Loucy (cell line): ENCODE measurements around the gene BACH2.
A peak's percentile ranks its signal among the peaks of the same experiment; 100 is the strongest.
"Not testable (repeated sequence)": the region's sequence is repeated elsewhere in the genome, so short reads cannot be mapped to it uniquely, and the experiment has no call there.

Experiments
- H2AFZ ChIP-seq: fragments of 200-600 bp; sonication (generic); 2 replicates; pipeline ENCODE4 v1.6.0; 2016; ENCODE audit warnings: antibody characterized with exemption, mild to moderate bottlenecking, low read length, moderate library complexity
- H3F3A ChIP-seq: fragments of 200-600 bp; 2 replicates; pipeline ENCODE4 v1.6.0; 2016; ENCODE audit warnings: antibody characterized with exemption, low read depth, mild to moderate bottlenecking
- H3K27me3 ChIP-seq: fragments of 200-600 bp; sonication (generic); 2 replicates; pipeline ENCODE4 v1.6.1; 2014; ENCODE audit warnings: low read length, mild to moderate bottlenecking; ENCODE audit not compliant: insufficient read depth, poor library complexity, severe bottlenecking
- H3K36me3 ChIP-seq: fragments of 200-600 bp; sonication (generic); 2 replicates; pipeline ENCODE4 v1.6.1; 2016; ENCODE audit warnings: low read length; ENCODE audit not compliant: insufficient read depth
- H3K4me1 ChIP-seq: fragments of 200-600 bp; sonication (generic); 2 replicates; pipeline ENCODE4 v1.5.1; 2014; ENCODE audit warnings: low read length, mild to moderate bottlenecking; ENCODE audit not compliant: insufficient read depth, poor library complexity, severe bottlenecking
- H3K4me2 ChIP-seq: fragments of 200-600 bp; sonication (generic); 2 replicates; pipeline ENCODE4 v1.6.0; 2014; ENCODE audit warnings: antibody characterized with exemption, low read length, low read depth, mild to moderate bottlenecking; ENCODE audit not compliant: poor library complexity, severe bottlenecking
- H3K4me3 ChIP-seq: fragments of 200-600 bp; sonication (generic); 2 replicates; pipeline ENCODE4 v1.5.1; 2014; ENCODE audit warnings: low read length, mild to moderate bottlenecking, mixed read lengths; ENCODE audit not compliant: poor library complexity, severe bottlenecking
- H3K79me2 ChIP-seq: fragments of 200-600 bp; sonication (generic); 2 replicates; pipeline ENCODE4 v1.6.1; 2014; ENCODE audit warnings: low read length; ENCODE audit not compliant: insufficient read depth
- H3K9ac ChIP-seq: fragments of 200-600 bp; sonication (generic); 2 replicates; pipeline ENCODE4 v1.6.0; 2014; ENCODE audit warnings: mild to moderate bottlenecking, low read depth, low read length, moderate library complexity; ENCODE audit not compliant: poor library complexity, severe bottlenecking
- H3K9me2 ChIP-seq: fragments of 200-600 bp; sonication (generic); replicated peaks from 2 replicates; pipeline ENCODE4 v1.6.1; 2016; ENCODE audit warnings: low read depth, low read length, mixed read lengths
- H3K9me3 ChIP-seq: fragments of 200-600 bp; sonication (generic); 2 replicates; pipeline ENCODE4 v1.6.1; 2014; ENCODE audit warnings: mild to moderate bottlenecking, antibody characterized with exemption, low read length, low read depth; ENCODE audit not compliant: insufficient read depth
- H4K20me1 ChIP-seq: fragments of 200-600 bp; sonication (generic); 2 replicates; pipeline ENCODE4 v1.6.0; 2014; ENCODE audit warnings: antibody characterized with exemption, low read length, mild to moderate bottlenecking; ENCODE audit not compliant: insufficient read depth, poor library complexity, severe bottlenecking
- CTCF ChIP-seq: fragments of 200-600 bp; sonication (generic); conservative IDR thresholded peaks from 2 replicates; pipeline ENCODE4 v1.5.1; 2014; ENCODE audit warnings: mild to moderate bottlenecking, antibody characterized with exemption, low read length
- EZH2phosphoT487 ChIP-seq: fragments of 200-600 bp; IDR thresholded peaks from 2 replicates; pipeline ENCODE4 v1.6.1; 2018; ENCODE audit warnings: antibody characterized with exemption, mild to moderate bottlenecking, moderate library complexity, borderline replicate concordance

The BACH2 gene

GRCh38 chr6:90119618-90120017 is 177.0 kb downstream of the BACH2 start:
- Histone ChIP-seq H3K79me2 (peaks cover 15% of the 10 kb centered on the region; the same call in 1 of the 2 replicates), H3K27me3 (no peaks in the 10 kb centered on the region), H3K4me1 (peaks cover 30% of the 10 kb centered on the region), H4K20me1 (peaks cover 4% of the 10 kb centered on the region), H3K9me2 (no peaks in the 10 kb centered on the region), H3F3A (no peaks in the 10 kb centered on the region), H3K9me3 (no peaks in the 10 kb centered on the region), H3K4me3 (no peak overlapping the region), H2AFZ (no peak overlapping the region), H3K9ac (no peak overlapping the region), H3K36me3 (no peaks in the 10 kb centered on the region), H3K4me2 (no peak overlapping the region)
- TF ChIP-seq CTCF (no peak), EZH2phosphoT487 (no peak)

DNA sequence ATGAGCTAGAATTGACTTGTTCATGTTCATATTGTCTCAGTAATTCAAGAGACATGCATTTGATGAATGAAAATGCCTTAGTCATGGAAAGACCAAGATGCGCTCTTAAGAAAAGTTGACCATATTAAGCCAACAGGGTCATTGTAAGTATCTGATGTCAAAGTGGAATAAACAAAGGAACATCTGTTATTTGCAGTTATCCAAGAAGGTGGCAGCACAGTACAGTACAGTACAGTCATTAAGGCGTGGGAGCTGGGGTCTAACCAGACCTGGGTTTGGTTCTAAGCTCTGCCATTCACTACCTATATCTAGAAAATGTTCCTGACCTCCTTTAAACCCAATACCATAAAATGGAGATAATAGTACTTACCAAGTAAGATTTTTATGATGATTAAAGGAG is 178.1 kb downstream of the BACH2 start:
- no peak overlapping the region for H3K9ac ChIP-seq
- no peak for TF ChIP-seq EZH2phosphoT487
- TF ChIP-seq CTCF, result peak; percentile 56
- no peaks in the 10 kb centered on the region for H3K36me3 ChIP-seq
- peaks cover 30% of the 10 kb centered on the region for H3K4me1 ChIP-seq
- no peaks in the 10 kb centered on the region for H3K9me2 ChIP-seq
- no peak overlapping the region for H3K4me3 ChIP-seq
- no peak overlapping the region for H2AFZ ChIP-seq
- H3K9me3 ChIP-seq, result peaks cover 6% of the 10 kb centered on the region
- H3F3A ChIP-seq, result no peaks in the 10 kb centered on the region
- H4K20me1 ChIP-seq, result peaks cover 4% of the 10 kb centered on the region
- peaks cover 26% of the 10 kb centered on the region; the same call in 1 of the 2 replicates for H3K79me2 ChIP-seq
- no peak overlapping the region for H3K4me2 ChIP-seq
- no peaks in the 10 kb centered on the region for H3K27me3 ChIP-seq

DNA sequence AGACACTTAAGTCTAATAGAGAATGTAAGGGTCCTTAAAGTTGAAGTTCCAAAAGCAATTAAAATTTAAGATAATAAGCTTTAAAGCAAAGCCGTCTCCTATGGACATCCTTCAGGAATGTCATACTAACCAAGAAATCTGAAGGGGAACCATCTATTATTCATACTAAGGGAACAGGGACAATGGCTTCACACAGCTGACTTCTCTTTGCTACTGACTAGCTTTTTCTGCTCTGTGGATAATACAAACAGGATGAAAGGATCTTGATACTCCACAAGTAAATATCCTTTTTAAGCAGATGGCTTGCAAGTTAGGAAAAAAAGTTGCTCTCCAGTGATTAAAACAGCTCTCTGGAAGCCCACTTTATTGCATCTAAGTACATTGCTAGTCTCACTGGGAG is 178.6 kb downstream of the BACH2 start:
- H3K36me3 ChIP-seq, result no peaks in the 10 kb centered on the region
- H3K9me2 ChIP-seq, result no peaks in the 10 kb centered on the region
- H3K27me3 ChIP-seq, result no peaks in the 10 kb centered on the region
- H3K4me1 ChIP-seq, result peaks cover 30% of the 10 kb centered on the region
- H3F3A ChIP-seq, result no peaks in the 10 kb centered on the region
- no peak overlapping the region for H2AFZ ChIP-seq
- no peak overlapping the region for H3K4me2 ChIP-seq
- TF ChIP-seq EZH2phosphoT487 (no peak), CTCF (no peak)
- H3K79me2 ChIP-seq, result peaks cover 31% of the 10 kb centered on the region; the same call in 1 of the 2 replicates
- no peak overlapping the region for H3K4me3 ChIP-seq
- no peak overlapping the region for H3K9ac ChIP-seq
- peaks cover 4% of the 10 kb centered on the region for H4K20me1 ChIP-seq
- peaks cover 8% of the 10 kb centered on the region for H3K9me3 ChIP-seq

- not testable (repeated sequence) for H3K9me3 ChIP-seq, H3K27me3 ChIP-seq, H3K4me2 ChIP-seq, H3K9ac ChIP-seq, H3K36me3 ChIP-seq, H2AFZ ChIP-seq, H3F3A ChIP-seq, H3K4me3 ChIP-seq, H4K20me1 ChIP-seq, H3K9me2 ChIP-seq
- Histone ChIP-seq H3K4me1 (peaks cover 37% of the 10 kb centered on the region), H3K79me2 (peaks cover 39% of the 10 kb centered on the region; the same call in 1 of the 2 replicates)
Observed at GRCh38 chr6:90116126-90116525, 180.5 kb downstream of the BACH2 start.
